ENCODE data around the gene NOP14.
"Not testable (repeated sequence)": the region's sequence is repeated elsewhere in the genome, so short reads cannot be mapped to it uniquely, and the experiment has no call there.

The NOP14 gene

DNA sequence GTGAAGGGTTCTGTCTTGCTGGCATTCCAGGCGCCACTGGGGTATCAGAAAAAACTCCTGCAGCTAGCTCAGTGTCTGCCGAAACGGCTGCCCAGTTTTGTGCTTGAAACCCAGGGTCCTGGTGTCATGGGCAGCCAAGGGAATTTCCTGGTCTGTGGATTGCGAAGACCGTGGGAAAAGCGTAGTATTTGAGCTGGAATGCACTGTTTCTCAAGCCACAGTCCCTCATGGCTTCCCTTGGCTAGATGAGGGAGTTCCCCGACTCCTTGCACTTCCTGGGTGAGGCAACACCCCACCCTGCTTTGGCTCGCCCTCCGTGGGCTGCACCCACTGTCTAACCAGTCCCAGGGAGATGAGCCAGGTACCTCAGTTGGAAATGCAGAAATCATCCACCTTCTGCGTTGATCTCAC is 40.1 kb downstream of the NOP14 start:
- Histone ChIP-seq H3K4me2 (ENCODE audit: low read depth, low read length, poor library complexity, severe bottlenecking) (no peak overlapping the region), H3K27me3 (ENCODE audit: insufficient read depth, low read length, poor library complexity, severe bottlenecking) (no peaks in the 10 kb centered on the region), H3K9me2 (replicated peaks; ENCODE audit: low read depth, low read length) (no peaks in the 10 kb centered on the region), H4K20me1 (ENCODE audit: insufficient read depth, low read length, poor library complexity, severe bottlenecking) (no peaks in the 10 kb centered on the region), H3K9ac (ENCODE audit: low read depth, low read length, poor library complexity, severe bottlenecking) (no peak overlapping the region), H3K4me1 (ENCODE audit: insufficient read depth, low read length, poor library complexity, severe bottlenecking) (no peaks in the 10 kb centered on the region), H3F3A (ENCODE audit: low read depth) (no peaks in the 10 kb centered on the region), H3K79me2 (ENCODE audit: insufficient read depth, low read length) (no peaks in the 10 kb centered on the region), H3K4me3 (ENCODE audit: low read length, poor library complexity, severe bottlenecking) (no peak overlapping the region), H2AFZ (ENCODE audit: low read length) (no peak overlapping the region), H3K9me3 (ENCODE audit: insufficient read depth, low read depth, low read length) (no peaks in the 10 kb centered on the region), H3K36me3 (ENCODE audit: insufficient read depth, low read length) (peaks cover 55% of the 10 kb centered on the region; the same call in 1 of the 2 replicates)
- no peak for TF ChIP-seq EZH2phosphoT487 (IDR thresholded peaks at IDR 0.05; ENCODE audit: borderline replicate concordance)
- TF ChIP-seq, protein P1, sequence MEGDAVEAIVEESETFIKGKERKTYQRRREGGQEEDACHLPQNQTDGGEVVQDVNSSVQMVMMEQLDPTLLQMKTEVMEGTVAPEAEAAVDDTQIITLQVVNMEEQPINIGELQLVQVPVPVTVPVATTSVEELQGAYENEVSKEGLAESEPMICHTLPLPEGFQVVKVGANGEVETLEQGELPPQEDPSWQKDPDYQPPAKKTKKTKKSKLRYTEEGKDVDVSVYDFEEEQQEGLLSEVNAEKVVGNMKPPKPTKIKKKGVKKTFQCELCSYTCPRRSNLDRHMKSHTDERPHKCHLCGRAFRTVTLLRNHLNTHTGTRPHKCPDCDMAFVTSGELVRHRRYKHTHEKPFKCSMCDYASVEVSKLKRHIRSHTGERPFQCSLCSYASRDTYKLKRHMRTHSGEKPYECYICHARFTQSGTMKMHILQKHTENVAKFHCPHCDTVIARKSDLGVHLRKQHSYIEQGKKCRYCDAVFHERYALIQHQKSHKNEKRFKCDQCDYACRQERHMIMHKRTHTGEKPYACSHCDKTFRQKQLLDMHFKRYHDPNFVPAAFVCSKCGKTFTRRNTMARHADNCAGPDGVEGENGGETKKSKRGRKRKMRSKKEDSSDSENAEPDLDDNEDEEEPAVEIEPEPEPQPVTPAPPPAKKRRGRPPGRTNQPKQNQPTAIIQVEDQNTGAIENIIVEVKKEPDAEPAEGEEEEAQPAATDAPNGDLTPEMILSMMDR (conservative IDR thresholded peaks at IDR 0.05; ENCODE audit: low read length) = no peak

DNA sequence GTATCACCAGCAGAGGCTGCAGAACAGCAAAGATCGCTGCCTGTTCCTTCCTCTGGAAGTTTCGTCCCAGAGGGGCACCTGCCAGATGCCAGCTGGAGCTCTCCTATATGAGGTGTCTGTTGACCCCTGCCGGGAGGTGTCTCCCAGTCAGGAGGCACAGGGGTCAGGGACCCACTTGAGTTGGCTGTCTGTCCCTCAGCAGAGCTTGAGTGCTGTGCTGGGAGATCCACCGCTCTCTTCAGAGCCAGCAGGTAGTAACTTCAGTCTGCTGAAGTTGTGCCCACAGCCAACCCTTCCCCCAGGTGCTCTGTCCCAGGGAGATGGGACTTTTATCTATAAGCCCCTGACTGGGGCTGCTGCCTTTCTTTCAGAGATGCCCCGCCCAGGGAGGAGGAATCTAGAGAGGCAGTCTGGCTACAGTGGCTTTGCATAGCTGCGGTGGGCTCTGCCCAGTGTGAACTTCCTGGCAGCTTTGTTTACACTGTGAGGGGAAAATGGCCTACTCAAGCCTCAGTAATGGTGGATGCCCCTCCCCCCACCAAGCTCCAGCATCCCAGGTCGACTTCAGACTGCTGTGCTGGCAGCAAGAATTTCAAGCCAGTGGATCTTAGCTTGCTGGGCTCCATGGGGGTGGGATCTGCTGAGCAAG is 40.6 kb downstream of the NOP14 start:
- H3K79me2 ChIP-seq (ENCODE audit: insufficient read depth, low read length) = not testable (repeated sequence)

DNA sequence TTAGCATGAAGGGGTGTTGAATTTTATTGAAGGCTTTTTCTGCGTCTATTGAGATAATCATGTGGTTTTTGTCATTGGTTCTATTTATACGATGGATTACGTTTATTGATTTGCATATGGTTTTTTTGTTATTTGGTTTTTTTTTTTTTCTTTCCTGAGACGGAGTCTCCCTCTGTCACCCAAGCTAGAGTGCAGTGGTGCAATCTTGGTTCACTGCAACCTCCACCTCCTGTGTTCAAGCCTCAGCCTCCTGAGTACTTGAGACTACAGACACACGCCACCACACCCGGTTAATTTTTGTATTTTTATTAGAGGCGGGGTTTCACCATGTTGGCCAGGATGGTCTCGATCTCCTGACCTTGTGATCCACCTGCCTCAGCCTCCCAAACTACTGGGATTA is 44.5 kb downstream of the NOP14 start:
- H3K9me3 ChIP-seq (ENCODE audit: insufficient read depth, low read depth, low read length); H3K9ac ChIP-seq (ENCODE audit: low read depth, low read length, poor library complexity, severe bottlenecking); H2AFZ ChIP-seq (ENCODE audit: low read length); H3F3A ChIP-seq (ENCODE audit: low read depth); H3K9me2 ChIP-seq (replicated peaks; ENCODE audit: low read depth, low read length); H3K27me3 ChIP-seq (ENCODE audit: insufficient read depth, low read length, poor library complexity, severe bottlenecking); H3K4me2 ChIP-seq (ENCODE audit: low read depth, low read length, poor library complexity, severe bottlenecking); H3K4me1 ChIP-seq (ENCODE audit: insufficient read depth, low read length, poor library complexity, severe bottlenecking); H3K79me2 ChIP-seq (ENCODE audit: insufficient read depth, low read length); H3K4me3 ChIP-seq (ENCODE audit: low read length, poor library complexity, severe bottlenecking); H4K20me1 ChIP-seq (ENCODE audit: insufficient read depth, low read length, poor library complexity, severe bottlenecking): not testable (repeated sequence)
- peaks cover 24% of the 10 kb centered on the region; the same call in 1 of the 2 replicates for H3K36me3 ChIP-seq (ENCODE audit: insufficient read depth, low read length)

More for the DNA sequence above, 40.6 kb downstream of the NOP14 start:
- not testable (repeated sequence) for H3K4me1 ChIP-seq (ENCODE audit: insufficient read depth, low read length, poor library complexity, severe bottlenecking); H3K27me3 ChIP-seq (ENCODE audit: insufficient read depth, low read length, poor library complexity, severe bottlenecking); H3F3A ChIP-seq (ENCODE audit: low read depth); H2AFZ ChIP-seq (ENCODE audit: low read length); H3K4me3 ChIP-seq (ENCODE audit: low read length, poor library complexity, severe bottlenecking); H3K9me2 ChIP-seq (replicated peaks; ENCODE audit: low read depth, low read length); H4K20me1 ChIP-seq (ENCODE audit: insufficient read depth, low read length, poor library complexity, severe bottlenecking); H3K4me2 ChIP-seq (ENCODE audit: low read depth, low read length, poor library complexity, severe bottlenecking); H3K9ac ChIP-seq (ENCODE audit: low read depth, low read length, poor library complexity, severe bottlenecking); H3K9me3 ChIP-seq (ENCODE audit: insufficient read depth, low read depth, low read length)
- peaks cover 50% of the 10 kb centered on the region; the same call in 1 of the 2 replicates for H3K36me3 ChIP-seq (ENCODE audit: insufficient read depth, low read length)

DNA sequence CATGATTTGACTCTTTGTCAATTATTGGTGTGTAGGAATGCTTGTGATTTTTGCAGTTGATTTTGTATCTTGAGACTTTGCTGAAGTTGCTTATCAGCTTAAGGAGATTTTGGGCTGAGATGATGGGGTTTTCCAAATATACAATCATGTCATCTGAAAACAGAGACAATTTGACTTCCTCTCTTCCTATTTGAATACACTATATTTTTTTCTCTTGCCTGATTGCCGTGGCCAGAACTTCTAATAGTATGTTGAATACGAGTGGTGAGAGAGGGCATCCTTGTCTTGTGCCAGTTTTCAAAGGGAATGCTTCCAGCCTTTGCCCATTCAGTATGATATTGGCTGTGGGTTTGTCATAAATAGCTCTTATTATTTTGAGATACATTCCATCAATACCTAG is 44.9 kb downstream of the NOP14 start:
- not testable (repeated sequence) for H3F3A ChIP-seq (ENCODE audit: low read depth); H2AFZ ChIP-seq (ENCODE audit: low read length); H3K27me3 ChIP-seq (ENCODE audit: insufficient read depth, low read length, poor library complexity, severe bottlenecking); H3K9me2 ChIP-seq (replicated peaks; ENCODE audit: low read depth, low read length); H4K20me1 ChIP-seq (ENCODE audit: insufficient read depth, low read length, poor library complexity, severe bottlenecking); H3K4me2 ChIP-seq (ENCODE audit: low read depth, low read length, poor library complexity, severe bottlenecking); H3K79me2 ChIP-seq (ENCODE audit: insufficient read depth, low read length); H3K9me3 ChIP-seq (ENCODE audit: insufficient read depth, low read depth, low read length); H3K9ac ChIP-seq (ENCODE audit: low read depth, low read length, poor library complexity, severe bottlenecking); H3K4me1 ChIP-seq (ENCODE audit: insufficient read depth, low read length, poor library complexity, severe bottlenecking); H3K4me3 ChIP-seq (ENCODE audit: low read length, poor library complexity, severe bottlenecking)
- peaks cover 20% of the 10 kb centered on the region; the same call in 1 of the 2 replicates for H3K36me3 ChIP-seq (ENCODE audit: insufficient read depth, low read length)

DNA sequence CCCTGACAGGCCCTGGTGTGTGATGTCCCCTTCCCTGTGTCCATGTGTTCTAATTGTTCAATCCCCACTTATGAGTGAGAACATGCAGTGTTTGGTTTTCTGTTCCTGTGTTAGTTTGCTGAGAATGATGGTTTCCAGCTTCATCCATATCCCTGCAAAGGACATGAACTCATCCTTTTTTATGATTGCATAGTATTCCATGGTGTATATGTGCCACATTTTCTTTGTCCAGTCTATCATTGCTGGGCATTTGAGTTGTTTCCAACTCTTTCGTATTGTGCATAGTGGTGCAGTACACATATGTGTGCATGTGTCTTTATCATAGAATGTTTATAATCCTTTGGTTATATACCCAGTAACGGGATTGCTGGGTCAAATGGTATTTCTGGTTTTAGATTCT is 46.5 kb downstream of the NOP14 start:
- not testable (repeated sequence) for H3K4me3 ChIP-seq (ENCODE audit: low read length, poor library complexity, severe bottlenecking); H4K20me1 ChIP-seq (ENCODE audit: insufficient read depth, low read length, poor library complexity, severe bottlenecking); H2AFZ ChIP-seq (ENCODE audit: low read length); H3K9me3 ChIP-seq (ENCODE audit: insufficient read depth, low read depth, low read length); H3K9ac ChIP-seq (ENCODE audit: low read depth, low read length, poor library complexity, severe bottlenecking); H3K4me2 ChIP-seq (ENCODE audit: low read depth, low read length, poor library complexity, severe bottlenecking); H3K27me3 ChIP-seq (ENCODE audit: insufficient read depth, low read length, poor library complexity, severe bottlenecking); H3F3A ChIP-seq (ENCODE audit: low read depth); H3K9me2 ChIP-seq (replicated peaks; ENCODE audit: low read depth, low read length); H3K4me1 ChIP-seq (ENCODE audit: insufficient read depth, low read length, poor library complexity, severe bottlenecking); H3K79me2 ChIP-seq (ENCODE audit: insufficient read depth, low read length)
- H3K36me3 ChIP-seq (ENCODE audit: insufficient read depth, low read length) = peaks cover 11% of the 10 kb centered on the region; the same call in 1 of the 2 replicates

All from Loucy (cell line).